HG03025 (cell line): Measurements from ENCODE around the gene TMOD2.

Source experiments
- ATAC-seq: cut with Tn5 transposase; IDR thresholded peaks from one replicate; pipeline ENCODE4 v1.9.1; 2021; ENCODE audit warnings: mild to moderate bottlenecking, moderate library complexity; ENCODE audit not compliant: unreplicated experiment, low FRiP score

Gene TMOD2

GRCh38 chr15:51846463-51847230 is 95.2 kb downstream of the TMOD2 start:
- no peak for ATAC-seq

DNA sequence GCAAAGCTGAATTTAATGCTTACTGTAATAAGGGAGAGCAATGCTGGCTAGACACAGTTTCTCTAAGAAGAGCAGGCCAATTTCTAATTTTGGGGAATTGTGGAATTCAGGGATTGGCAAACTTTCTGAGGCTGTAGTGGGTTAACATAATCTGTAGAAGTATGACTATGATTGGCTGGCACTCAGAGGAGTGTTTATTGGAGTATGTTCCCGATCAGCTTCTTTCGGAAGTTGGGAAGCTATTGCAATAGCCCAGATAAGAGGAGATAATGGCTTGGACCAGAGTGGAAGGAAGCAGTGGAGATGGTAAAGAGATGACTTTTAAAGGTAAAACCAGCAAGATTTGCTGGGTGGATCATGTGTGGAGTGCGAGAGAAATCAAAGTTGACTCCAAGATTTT is 97.4 kb downstream of the TMOD2 start:
- no peak for ATAC-seq

GRCh38 chr15:51849860-51850259 is 98.5 kb downstream of the TMOD2 start:
- no peak for ATAC-seq

GRCh38 chr15:51853998-51854397 is 102.6 kb downstream of the TMOD2 start:
- no peak for ATAC-seq

GRCh38 chr15:51855612-51856011 is 104.2 kb downstream of the TMOD2 start:
- no peak for ATAC-seq

DNA sequence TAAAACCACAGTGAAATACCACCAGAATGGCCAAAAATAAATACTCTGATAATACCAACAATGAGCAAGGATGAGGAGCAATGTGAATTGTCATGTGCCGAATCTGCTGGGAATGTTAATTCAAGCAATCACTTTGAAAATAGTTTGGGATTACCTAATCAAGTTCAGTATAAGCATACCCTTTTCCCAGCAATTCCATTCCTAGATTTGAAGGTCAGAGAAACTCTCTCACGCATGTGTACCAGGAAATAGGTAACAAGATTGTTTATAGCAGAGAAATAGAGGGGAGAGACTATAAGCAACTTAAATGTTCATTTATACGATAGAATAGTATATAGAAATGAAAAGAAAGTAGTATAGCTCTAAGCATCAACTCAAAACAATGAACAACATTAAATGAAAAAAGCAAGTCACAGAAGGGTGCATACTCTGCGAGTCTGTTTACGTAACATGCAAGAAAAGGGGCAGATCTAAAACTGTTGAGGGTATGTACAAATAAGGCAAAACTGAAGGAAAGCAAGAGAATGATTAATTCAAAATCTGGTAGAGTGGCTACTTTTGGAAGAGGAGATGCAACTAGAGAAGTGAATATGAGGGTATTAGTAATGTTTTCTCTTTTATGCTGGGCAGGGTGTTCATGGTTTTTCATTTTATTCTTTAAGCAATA is 105.5 kb downstream of the TMOD2 start:
- no peak for ATAC-seq

DNA sequence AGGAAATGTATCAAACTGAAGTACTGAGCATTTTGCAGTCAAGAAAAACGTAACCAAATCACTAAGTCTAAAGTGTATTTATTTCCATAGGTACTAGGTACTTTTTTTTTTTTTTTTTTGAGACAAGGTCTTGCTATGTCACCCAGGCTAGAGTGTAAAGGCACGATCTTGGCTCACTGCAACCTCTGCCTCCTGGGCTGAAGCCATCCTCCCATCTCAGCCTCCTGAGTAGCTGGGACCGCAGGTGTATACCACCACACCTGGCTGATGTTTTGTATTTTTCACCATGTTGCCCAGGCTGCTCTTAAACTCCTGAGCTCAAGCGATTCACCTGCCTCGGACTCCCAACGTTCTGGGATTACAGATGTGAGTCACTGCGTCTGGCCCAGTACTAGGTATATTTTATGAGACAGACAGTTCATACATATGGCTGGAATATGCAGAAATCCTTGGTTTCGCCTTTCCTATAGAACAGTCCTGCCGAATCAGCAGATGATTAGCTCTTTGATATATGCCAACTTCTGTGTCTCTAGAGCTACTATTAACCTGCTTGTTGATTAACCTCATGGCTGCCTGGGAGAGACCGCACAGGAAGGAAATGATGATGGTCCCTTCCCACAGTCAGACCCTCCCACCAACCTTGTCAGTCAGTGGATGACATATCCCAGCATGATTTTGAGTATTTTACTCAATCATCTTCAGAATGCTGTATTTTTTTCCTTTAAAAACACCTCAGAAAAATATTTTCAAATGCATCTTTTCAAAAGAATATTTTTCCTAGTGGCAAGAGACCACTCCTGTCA is 110.4 kb downstream of the TMOD2 start:
- no peak for ATAC-seq

DNA sequence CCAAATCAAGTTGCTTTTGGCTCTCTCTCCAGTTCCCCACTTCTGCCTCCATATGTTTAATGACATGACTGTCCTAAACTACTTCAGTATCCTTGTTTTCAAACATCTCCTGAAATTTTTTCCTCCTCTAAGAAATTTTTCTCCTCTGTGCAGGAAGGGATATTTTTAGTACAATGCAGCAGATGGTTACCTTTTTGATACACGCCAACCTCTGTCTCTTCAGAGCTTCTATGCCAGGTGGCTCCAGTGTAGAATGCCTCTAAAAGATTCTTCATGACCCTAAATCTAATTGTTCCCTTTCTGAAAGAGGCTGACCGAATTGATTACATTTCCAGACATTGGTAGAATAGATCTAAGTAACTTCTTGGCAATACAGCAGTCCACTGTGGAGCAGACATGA is 111.7 kb downstream of the TMOD2 start:
- ATAC-seq = no peak

DNA sequence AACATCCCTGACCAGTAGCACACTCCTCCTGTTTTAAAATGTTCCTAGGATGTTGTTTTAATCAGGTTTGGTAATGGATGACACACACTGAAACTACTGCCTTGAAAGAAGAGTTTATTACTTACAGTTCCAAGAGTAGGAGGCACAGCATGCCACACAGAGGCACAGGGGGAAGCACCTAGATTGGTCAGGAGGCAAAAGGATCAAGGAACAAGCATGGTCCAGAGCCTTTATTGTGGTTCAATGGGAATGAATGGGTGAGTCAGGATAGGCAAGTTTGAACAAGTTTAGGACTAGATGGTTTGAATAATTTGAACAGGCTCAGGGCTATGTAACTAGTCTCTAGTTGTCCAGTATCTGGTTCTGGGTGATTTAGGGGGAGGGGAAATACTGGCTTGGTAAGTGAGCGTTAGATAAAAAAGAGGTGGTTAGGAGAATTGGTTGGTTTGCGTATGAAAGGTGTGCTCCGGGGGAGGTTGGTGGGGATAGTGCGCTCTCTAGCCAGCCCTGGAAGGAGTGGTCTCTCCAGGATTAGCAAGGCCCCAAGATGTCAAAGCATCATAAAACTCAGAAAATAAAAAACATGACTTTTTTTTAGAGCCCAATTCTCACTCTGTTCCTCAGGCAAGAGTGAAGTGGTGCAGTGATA is 113.1 kb downstream of the TMOD2 start:
- ATAC-seq = no peak

- ATAC-seq = no peak
These were observed 113.9 kb downstream of the TMOD2 start for GRCh38 chr15:51865317-51865716.
